HG03039 (cell line): Measurements from ENCODE around the gene PPP1R3C.

Experiments used
- ATAC-seq: cut with Tn5 transposase; IDR thresholded peaks from one replicate; pipeline ENCODE4 v1.9.1; 2021; ENCODE audit warnings: mild to moderate bottlenecking, moderate library complexity; ENCODE audit not compliant: unreplicated experiment

Gene PPP1R3C

DNA sequence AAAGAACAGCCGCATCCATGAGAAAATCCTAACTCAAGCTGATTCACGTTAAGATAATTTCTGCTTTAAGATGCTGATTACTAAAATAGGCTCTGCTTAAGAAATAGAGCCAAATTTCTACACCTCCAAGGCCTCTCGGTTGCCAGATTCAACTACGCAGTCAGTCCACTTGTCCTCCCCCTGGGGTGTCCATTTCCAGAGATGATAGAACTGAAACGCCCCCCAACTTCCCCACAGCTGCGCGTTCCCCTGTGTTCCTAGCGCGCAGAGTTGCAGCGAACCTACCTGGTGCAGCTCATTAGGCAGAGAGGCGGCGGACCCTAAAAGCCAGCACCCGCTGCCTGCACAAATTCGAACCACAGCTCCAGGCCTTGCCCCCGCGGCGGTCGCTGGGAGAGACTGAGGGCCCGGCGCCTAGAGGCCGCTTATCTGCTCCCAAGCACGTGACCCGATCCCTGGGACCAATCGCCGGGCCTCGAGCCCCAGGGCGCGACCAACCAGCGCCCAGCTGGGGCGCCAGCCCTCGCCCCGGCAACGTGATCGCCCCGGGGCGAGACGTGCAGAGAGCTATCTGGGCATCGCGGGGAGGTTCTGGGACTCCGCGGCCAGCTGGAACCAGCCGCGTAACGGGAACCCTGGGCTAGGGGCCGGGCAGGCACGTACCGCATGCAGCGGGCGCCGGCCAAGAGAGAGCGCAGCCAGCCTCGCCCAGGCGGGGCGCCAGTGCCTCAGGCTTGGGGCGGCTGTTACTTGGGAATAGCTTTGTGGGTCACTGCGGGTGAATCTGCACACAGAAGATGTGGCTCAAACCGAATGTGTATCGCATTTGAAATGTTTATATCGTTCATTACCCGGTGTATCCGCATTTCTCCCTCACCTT is at the start of gene PPP1R3C:
PPP1R3C (minus strand) TSS at position 401 of the 880 bp plus-strand sequence; CDS start at position 299, 102 bp downstream.
- ATAC-seq: peak; percentile 70

DNA sequence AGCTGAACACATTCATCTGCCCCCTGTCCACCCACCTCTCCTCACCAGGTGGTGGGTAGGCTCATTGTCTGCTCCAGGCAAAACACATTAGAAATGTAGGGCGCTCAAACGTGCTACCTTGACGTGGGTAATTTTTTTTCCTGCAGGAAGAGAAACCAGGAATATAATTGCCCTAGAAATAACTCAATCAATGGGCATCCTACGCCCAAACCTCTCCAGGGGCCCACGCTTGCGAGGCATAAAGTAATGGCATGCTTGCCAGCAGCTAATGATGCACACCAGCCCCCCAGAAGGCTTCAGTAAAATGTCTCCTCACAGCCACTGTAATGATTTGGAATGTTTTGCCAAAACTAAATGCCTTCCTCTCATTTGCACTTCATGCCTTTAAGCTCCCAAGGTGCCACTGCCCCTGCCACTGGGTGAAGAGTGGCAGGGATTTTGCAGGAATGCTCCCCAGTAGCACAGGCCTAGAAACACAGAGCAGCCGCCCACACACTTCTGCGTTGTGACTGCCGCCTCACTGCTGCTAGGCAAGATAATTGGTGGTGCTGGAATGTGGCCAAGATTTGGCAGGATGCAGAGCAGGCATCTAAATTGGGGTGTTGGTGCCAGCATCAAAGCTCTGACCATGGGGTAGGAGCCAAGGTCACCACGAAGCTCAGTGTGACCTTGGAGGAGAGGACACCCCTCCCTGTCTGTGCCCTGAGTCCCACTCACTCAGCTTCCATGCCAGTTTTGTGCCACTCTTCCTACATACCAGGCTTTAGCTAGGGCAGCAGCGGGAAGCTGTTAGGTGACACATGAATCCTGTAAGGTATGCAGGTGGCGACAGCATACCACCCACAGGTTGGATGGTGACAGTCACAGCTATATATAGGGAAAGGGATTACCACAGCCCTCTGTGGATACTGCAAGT is 48.7 kb upstream of the PPP1R3C start:
- no peak for ATAC-seq

DNA sequence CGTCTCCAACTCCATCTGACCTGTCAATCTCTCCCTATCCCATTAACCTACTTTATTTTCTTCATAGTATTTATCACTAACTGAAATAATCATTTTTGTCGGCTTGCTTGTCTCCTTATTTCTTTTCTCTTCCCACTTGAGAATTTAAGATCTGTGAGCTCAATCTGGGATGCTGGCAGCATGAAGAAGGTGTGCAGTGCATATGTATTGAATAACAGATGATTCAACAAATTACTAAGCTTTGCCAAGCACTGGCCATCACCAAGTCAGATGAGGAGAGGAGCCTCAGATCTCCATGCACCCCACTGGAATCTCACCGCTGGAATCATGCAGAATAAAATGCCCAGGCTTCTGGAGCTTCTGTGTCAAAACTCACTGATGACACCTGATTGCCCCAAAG is 47.6 kb upstream of the PPP1R3C start:
- no peak for ATAC-seq

DNA sequence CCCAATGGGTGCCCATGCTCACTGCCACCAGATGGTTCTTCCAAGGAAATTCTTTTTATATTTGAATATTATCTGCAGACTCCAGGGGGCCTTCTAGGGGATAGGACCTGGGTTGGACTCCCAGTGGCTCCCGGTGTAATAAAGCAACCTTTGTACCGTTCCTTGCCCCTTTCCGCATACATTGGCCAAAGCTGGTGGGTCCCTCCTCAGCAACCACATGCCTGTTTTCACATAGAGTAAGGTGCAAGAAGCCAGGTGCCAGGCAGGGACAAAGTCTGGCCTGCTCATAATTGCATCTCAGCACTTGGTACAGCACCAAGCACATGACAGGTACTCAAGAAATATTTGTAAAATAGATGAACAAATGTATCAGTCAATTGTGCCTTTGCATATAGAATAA is 46.4 kb upstream of the PPP1R3C start:
- ATAC-seq: no peak

DNA sequence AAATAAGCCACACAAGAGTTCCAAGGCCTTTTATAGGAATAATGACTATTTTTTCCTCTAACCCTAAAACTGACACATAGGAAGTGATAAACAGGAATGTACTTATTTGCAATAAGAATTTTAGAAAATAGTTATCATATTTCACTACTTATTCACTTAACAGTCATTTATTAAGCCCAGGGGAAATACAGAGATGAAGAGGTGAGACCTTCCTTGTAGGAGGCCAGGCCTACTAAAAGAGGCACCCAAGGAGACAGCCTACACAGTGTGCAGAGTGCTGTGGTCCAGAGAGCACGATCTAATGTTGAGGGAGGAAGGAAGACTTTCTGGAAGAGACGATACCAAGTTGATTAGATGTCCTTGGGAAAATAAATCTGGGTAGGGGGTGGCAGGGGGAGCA is 45.0 kb upstream of the PPP1R3C start:
- ATAC-seq: no peak

DNA sequence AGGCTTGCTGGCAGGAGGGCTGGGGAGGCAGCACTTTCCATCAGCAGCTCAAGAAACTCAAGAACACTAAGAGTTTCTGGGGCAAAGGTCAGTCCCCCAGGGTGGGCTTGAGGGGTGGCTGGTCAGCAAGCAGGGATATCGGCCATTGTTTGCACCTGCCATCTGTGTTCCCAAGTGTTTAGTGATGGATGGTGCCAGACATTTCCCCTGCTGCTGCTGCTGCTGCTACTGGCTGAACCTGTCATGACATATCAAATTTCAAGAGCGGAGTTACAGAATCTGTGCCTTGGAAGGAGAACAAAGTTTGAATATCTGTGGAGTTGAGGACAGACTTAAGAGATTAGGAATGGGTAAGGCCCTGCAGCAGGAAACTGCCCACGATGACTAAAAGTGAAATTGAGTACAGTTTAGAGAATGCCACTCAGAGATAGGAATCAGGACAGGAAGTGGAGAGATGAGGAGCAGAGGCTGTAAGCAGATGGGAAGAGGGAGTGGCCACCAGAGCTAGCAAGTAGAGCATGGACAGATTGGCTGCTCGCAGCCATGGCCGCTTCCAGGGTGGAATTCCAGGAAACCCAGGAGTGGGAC is 39.2 kb upstream of the PPP1R3C start:
- ATAC-seq: no peak

DNA sequence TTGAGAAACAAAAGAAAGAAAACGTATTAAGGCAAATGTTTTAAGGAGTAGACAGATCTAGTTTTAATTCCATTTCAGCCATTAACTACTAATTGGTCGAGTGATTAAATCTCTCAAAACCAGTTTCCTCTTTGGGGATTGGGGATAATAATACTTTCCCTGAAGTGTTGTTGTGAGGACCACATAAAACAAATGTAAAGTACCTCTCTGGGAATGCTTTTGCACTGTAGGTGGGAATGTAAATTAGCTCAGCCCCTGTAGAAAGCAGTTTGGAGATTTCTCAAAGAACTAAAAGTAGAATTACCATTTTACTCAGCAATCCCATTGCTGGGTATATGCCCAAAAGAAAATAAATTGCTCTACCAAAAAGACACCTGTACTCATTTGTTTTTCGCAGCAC is 36.0 kb upstream of the PPP1R3C start:
- ATAC-seq: no peak

DNA sequence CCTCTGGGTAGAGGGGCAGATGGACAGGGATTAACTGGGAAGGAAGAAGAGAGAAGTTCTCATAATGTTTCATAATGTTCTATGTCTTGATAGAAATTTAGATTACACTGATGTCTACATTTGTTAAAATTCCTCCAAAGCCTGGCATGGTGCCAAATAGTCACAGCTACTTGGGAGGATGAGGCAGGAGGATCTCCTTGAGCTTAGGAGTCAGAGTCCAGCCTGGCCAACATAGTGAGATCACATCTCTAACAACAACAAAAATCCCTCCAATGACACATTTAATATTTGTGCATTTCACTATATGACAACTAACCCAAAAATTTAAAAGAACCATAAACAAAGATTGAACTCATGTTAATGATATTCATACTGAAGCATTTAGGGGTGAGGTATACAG is 33.0 kb upstream of the PPP1R3C start:
- no peak for ATAC-seq

DNA sequence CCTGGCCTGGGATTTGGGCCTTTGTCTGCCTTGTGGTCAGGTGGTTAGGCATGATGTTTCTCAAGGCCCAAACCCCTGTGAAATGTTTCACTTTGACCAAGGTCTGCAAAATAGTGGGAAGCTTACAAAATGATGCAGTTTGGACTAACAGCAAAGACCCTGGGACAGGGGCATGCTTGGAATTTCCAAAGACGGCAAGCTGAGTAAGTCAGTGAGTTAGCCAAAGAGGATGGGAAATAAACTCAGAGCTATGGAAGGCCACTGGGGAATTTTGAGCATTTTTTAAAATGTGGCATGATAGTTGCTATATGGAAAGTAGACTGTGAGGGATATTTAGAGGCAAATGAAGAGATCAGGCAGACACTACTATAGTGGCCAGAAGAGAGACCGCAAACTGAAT is 31.6 kb upstream of the PPP1R3C start:
- no peak for ATAC-seq

DNA sequence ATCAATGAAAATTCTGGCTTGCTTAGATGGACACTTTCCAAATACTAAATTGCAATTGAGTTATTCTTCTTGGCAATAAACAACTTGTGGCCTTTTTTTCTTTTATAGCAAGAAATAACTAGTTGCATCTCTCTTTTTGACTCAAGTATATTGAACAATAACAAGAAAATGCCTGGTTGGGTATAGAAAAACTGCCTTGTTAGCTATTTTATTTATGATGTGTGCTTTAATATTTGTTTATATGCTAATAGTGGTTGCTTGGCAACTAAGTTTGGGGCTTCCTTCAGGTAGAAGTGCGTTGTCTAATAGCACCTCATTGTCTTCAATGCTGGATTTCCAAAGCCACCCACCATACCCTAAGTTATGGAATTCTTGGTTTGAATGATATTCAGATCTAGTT is 30.1 kb upstream of the PPP1R3C start:
- no peak for ATAC-seq

DNA sequence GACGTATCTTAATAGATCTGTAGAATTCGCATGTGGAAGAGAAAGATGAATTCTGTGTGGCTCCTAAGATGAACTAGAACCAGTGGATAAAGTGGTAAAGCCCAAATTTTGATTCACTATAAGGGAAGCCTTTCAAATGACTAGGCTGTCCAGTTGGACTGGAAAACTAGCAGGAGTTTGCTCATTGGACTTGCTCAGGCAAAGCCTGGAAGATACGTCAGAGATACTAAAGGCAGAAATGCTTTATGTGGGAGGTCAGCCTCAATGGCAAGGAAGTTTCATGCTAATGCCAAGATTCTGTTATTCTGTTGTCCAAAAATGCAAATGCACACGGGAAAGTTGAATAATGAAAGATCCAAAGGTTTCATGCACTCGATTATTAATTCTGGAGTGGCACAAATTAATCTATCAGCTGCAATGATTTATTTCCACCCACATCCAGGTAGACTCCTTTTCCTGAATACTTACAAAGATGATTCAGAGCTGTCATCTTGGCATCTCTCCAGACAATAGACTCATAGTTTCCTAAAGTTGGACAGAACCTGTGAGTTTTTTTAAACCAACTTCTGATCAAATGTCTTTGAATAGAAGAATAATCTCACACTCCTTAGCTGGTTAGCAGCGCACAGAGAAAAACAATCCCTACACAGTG is 20.5 kb upstream of the PPP1R3C start:
- ATAC-seq: no peak

DNA sequence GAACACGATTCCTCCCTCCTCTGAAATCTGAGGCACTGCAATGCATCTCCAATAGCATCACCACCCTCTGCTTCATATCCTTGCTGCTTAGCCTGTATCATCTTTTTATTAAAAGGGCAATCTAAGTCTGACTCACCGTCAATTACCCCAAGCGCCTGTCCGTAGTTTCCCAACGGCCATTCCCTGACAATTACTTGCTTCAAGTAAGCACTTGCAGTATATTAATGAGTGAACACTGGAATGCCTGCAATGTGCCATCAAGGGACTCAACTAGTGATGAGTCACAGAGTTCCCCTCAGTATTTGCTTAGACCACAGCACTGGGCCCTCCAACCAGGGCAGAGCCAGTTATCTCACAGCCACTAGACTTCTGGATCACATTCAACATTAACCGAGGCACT is 19.5 kb upstream of the PPP1R3C start:
- ATAC-seq: no peak

DNA sequence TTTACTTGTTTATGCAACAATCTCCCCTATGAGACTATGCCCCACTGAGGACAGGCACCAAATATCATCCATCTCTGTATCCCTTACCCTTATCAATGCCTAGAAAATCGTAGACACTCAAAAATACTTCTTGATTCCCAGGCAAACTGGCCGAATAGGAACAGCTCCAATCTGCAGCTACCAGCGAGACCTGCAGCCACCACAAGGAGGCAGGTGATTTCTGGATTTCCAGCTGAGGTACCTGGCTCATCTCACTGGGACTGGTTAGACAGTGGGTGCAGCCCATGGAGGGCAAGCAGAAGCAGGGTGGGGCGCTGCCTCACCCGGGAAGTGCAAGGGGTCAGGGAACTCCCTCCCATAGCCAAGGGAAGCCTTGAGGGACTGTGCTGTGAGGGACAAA is 10.8 kb upstream of the PPP1R3C start:
- no peak for ATAC-seq

DNA sequence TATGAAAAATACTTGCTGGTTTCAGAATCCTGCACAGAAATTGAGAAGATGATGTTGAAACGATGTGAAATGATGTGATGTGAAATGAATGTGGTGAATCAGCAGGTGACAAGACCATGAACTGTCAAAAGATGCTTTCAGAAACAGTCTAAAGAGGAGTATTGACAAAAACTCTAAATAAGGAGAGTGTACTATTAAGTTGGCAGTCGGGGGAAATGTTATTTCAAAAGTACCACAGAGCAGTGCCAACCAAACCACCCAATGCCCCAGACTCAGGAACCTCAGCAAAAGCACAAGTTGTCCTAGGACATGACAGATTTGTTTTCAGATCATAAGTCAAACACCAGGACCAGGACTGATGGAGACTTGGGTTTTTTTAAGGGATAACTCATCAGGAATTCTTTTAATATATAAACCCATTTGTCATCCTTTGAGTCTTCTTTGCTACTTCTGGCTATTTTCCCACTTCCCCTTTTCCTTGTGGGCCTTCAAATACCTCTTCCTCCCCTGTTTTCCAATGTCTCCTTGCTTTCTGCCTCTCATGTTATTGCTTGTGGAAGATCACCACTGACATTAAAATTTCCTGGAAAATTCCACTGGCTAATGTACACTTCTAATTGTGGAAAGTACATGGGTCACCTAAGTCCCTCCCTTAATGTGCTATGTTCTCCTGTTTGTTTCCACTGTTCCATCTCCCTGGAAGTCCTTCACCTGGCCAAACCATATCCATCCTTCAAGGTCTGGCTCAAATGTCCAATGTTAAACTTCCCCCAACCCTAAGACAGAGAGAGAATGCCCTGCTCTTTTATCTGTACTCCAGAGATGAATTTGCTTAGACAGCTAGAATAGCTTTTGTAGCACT is 10.2 kb upstream of the PPP1R3C start:
- no peak for ATAC-seq

DNA sequence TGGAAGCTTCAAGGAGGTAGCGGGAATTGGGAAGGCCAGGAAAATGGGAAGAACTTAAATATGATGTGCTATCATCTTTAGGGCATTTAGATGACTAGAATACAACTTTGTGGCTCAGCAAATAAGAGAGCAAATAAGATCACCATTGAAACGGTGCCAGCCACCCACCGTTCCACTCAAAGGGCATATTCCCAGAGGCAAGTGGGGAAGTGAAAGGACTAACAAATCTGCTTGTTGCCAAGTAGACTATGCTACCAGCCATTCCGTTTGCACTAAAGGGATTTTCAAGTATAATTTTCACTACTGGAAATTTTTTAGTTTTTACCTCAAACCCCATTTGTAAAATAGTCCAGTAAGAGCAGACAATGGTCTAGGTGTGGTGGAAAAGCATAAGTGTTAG is 4.0 kb upstream of the PPP1R3C start:
- ATAC-seq: no peak

DNA sequence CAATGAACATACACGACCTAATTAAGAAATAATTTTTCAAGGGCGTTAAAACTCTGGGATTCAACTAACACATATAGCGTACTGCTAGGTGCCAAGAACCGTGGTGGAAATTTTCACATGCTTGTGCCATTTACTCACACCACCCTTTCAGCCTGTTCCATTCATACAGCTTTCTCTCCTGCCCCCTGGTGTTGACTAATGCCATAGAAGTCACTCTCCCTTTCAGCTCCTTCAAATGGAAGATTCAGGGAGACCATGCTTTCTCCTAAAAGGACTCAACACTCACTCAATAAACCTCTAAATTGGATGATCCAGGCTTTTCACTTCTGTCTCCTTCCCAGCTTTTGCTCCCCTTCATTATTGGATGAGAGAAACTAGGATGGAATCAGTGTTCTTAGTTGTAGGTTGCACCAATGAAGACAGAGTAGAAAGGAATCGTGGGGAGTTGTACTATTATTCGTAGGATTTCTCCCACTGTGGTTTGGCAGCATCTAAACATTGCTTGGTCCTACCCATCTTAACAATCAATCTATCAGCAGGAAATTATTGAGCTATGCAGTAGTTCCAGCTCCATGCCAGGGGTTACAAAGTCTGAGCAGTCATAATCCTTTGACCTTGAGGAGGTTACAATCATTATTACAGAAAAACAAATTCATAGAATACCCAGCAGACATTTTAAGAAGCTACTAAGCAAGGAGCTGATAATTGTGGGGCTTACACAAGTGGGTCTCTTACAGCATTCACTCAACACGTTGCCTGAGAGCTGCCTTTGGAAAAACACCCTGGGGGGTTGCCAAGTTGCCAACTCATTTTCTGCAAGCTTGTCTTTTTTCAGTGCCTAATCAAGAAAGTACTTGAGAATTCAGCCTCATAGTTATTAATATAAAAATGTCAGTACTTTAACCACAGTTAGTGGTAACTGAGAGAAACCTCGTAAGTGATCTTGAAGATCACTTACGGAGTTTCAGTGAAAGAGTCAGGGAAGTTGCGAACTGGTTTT is 2.8 kb upstream of the PPP1R3C start:
- no peak for ATAC-seq

DNA sequence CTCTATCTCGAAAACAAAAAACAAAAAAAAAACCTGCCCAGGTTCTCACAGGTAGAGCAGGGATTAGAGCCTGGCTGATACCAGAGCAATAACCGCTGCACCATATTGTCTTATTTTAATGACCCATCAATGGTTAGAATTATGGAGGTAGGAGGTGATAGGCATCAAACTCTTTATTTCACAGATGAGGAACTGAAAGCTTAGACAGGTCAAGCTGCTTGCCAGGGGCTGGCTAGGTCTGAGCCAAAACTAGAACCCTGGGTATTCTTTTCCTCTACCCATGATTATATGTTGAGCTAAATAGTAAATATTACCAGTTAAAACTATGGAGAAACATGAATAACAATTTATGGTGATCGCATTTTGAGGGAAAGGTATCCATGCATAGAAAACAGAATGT is 2.0 kb upstream of the PPP1R3C start:
- no peak for ATAC-seq

DNA sequence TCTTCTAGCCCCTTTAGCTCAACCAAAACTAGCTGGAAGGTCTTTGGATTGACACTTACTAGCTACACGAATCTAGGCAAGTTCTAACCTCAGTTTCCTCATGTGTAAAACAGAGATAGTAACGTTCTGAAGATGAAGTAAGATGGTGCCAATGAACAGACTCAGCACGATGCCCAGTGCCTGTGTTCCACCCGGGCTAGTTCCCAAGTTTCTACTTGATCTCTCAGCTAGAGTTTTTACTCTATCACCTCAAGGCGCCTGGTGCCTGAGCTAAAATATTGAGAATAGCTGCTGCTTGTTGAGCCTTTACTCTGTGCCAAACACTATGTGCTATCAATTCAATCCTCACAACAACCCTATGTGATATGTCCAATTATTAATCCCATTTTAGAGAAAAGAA is 1.4 kb upstream of the PPP1R3C start:
- ATAC-seq: no peak

DNA sequence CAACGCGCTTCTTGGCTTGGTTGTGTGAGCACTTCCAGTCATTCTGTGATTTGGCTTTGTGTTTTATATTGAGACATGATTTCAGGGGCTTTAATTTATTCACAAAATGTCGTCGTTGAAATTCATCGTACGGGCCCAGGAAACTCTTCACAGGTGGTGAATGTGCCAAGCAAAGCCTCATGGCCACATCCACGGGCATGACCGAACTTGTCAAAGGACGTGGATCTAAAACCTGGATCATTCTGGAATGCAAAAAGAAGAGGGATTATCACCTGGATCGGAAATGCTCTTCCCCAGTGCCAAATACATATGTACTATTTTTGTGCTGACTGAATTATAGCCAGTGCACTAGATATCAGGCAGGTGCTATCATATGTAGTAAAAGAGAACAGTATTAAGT is 2.2 kb downstream of the PPP1R3C start:
- no peak for ATAC-seq
